ENCODE measurements around the gene FAM177B. TPM values are rescaled to one million over a fixed set of nuclear protein-coding genes. Genes with fewer than 3 reads are reported as not detected.

FAM177B gene
- total RNA-seq, 2 experiments from 2014 or later: not detected

GRCh38 chr1:222777977-222778376, 41.0 kb downstream of the FAM177B start:
- Histone ChIP-seq H3K4me2 (ENCODE audit: low read length) (no peak overlapping the region), H2AFZ (ENCODE audit: low read length) (no peak overlapping the region), H4K20me1 (ENCODE audit: insufficient read depth, low read length) (no peaks in the 10 kb centered on the region), H3K36me3 (ENCODE audit: insufficient read depth, low read length) (no peaks in the 10 kb centered on the region), H3K27ac (ENCODE audit: low read depth, low read length, poor library complexity, severe bottlenecking) (no peak overlapping the region), H3K79me2 (ENCODE audit: insufficient read depth, low read depth, low read length) (no peaks in the 10 kb centered on the region), H3K4me3 (ENCODE audit: low read depth, low read length, poor library complexity, severe bottlenecking) (no peak overlapping the region), H3K9me3 (ENCODE audit: low read length) (no peaks in the 10 kb centered on the region), H3K9me2 (ENCODE audit: insufficient read depth, low read length) (no peaks in the 10 kb centered on the region), H3K4me1 (ENCODE audit: insufficient read depth, low read length, poor library complexity, severe bottlenecking) (peaks cover 11% of the 10 kb centered on the region)
- intact Hi-C loops (cut with micrococcal nuclease; ENCODE audit: unreplicated experiment): no loop called here
- TF ChIP-seq CTCF (conservative IDR thresholded peaks at IDR 0.05; ENCODE audit: low read length) (no peak), EZH2phosphoT487 (IDR thresholded peaks at IDR 0.05; ENCODE audit: borderline replicate concordance, low read depth, low read length) (no peak)
- ChIA-PET POLR2A (interaction anchor here (0.7 kb wide), 1 partner anchor 18 kb away, joined by 3 read pairs; no protein-coding TSS in a partner anchor), CTCF (ENCODE audit: unreplicated experiment) (no interaction called here)
- DNase-seq (ENCODE audit: low spot score): no peak
- no TSS peak for BruUV-seq (replicated peaks)

GRCh38 chr1:222781251-222781650, 44.2 kb downstream of the FAM177B start:
- Histone ChIP-seq H3K4me2 (ENCODE audit: low read length) (no peak overlapping the region), H3K27ac (ENCODE audit: low read depth, low read length, poor library complexity, severe bottlenecking) (no peak overlapping the region), H3K9me2 (ENCODE audit: insufficient read depth, low read length) (no peaks in the 10 kb centered on the region), H3K9me3 (ENCODE audit: low read length) (no peaks in the 10 kb centered on the region), H3K36me3 (ENCODE audit: insufficient read depth, low read length) (no peaks in the 10 kb centered on the region), H3K79me2 (ENCODE audit: insufficient read depth, low read depth, low read length) (no peaks in the 10 kb centered on the region), H3K4me1 (ENCODE audit: insufficient read depth, low read length, poor library complexity, severe bottlenecking) (no peaks in the 10 kb centered on the region), H4K20me1 (ENCODE audit: insufficient read depth, low read length) (no peaks in the 10 kb centered on the region), H3K4me3 (ENCODE audit: low read depth, low read length, poor library complexity, severe bottlenecking) (no peak overlapping the region), H2AFZ (ENCODE audit: low read length) (no peak overlapping the region)
- intact Hi-C loops (cut with micrococcal nuclease; ENCODE audit: unreplicated experiment): no loop called here
- POLR2A ChIA-PET: no interaction called here
- CTCF ChIA-PET (ENCODE audit: unreplicated experiment): no interaction called here
- no peak for DNase-seq (ENCODE audit: low spot score)
- TF ChIP-seq EZH2phosphoT487 (IDR thresholded peaks at IDR 0.05; ENCODE audit: borderline replicate concordance, low read depth, low read length) (no peak), CTCF (conservative IDR thresholded peaks at IDR 0.05; ENCODE audit: low read length) (no peak)
- no TSS peak for BruUV-seq (replicated peaks)

- TF ChIP-seq CTCF (conservative IDR thresholded peaks at IDR 0.05; ENCODE audit: low read length) (no peak), EZH2phosphoT487 (IDR thresholded peaks at IDR 0.05; ENCODE audit: borderline replicate concordance, low read depth, low read length) (no peak)
These were observed 46.0 kb downstream of the FAM177B start for GRCh38 chr1:222783051-222783450.

More at GRCh38 chr1:222783051-222783450, 46.0 kb downstream of the FAM177B start:
- Histone ChIP-seq H3K4me2 (ENCODE audit: low read length) (no peak overlapping the region), H3K4me1 (ENCODE audit: insufficient read depth, low read length, poor library complexity, severe bottlenecking) (no peaks in the 10 kb centered on the region), H3K36me3 (ENCODE audit: insufficient read depth, low read length) (no peaks in the 10 kb centered on the region), H4K20me1 (ENCODE audit: insufficient read depth, low read length) (no peaks in the 10 kb centered on the region), H3K27ac (ENCODE audit: low read depth, low read length, poor library complexity, severe bottlenecking) (no peak overlapping the region), H3K9me2 (ENCODE audit: insufficient read depth, low read length) (no peaks in the 10 kb centered on the region), H2AFZ (ENCODE audit: low read length) (no peak overlapping the region), H3K79me2 (ENCODE audit: insufficient read depth, low read depth, low read length) (no peaks in the 10 kb centered on the region), H3K4me3 (ENCODE audit: low read depth, low read length, poor library complexity, severe bottlenecking) (no peak overlapping the region), H3K9me3 (ENCODE audit: low read length) (no peaks in the 10 kb centered on the region)
- no peak for DNase-seq (ENCODE audit: low spot score)
- intact Hi-C loops (cut with micrococcal nuclease; ENCODE audit: unreplicated experiment): no loop called here
- CTCF ChIA-PET (ENCODE audit: unreplicated experiment): no interaction called here
- POLR2A ChIA-PET: interaction anchor here (0.7 to 1.2 kb wide), 2 partner anchors 10 to 70 kb away, joined by 3 to 4 read pairs; no protein-coding TSS in a partner anchor
- BruUV-seq (replicated peaks): no TSS peak

Data from OCI-LY7 (cell line).